Chondrocyte (in vitro differentiated cells): ENCODE results near the gene KIF26B. TPM values are rescaled to one million over a fixed set of nuclear protein-coding genes. Genes with fewer than 3 reads are reported as not detected.

Experiments
- DNase-seq: peaks from one replicate; pipeline ENCODE4 v3.0.0; 2021; ENCODE audit warnings: mixed read lengths, low spot score
- H3K27ac Mint-ChIP-seq: one replicate; pipeline ENCODE4 v1.8.0; 2021; ENCODE audit warnings: mild to moderate bottlenecking, moderate library complexity, mixed read lengths; ENCODE audit not compliant: unreplicated experiment
- H3K27me3 Mint-ChIP-seq: 2 replicates; pipeline ENCODE4 v1.8.0; 2021; ENCODE audit warnings: low read depth, mixed read lengths
- H3K36me3 Mint-ChIP-seq: 2 replicates; pipeline ENCODE4 v1.8.0; 2021; ENCODE audit warnings: low read depth, mixed read lengths
- H3K4me1 Mint-ChIP-seq: 2 replicates; pipeline ENCODE4 v1.8.0; 2021; ENCODE audit warnings: low read depth, mild to moderate bottlenecking, mixed read lengths
- H3K4me3 Mint-ChIP-seq: one replicate; pipeline ENCODE4 v1.8.0; 2021; ENCODE audit warnings: mild to moderate bottlenecking, moderate library complexity, mixed read lengths; ENCODE audit not compliant: unreplicated experiment
- H3K9me3 Mint-ChIP-seq: 2 replicates; pipeline ENCODE4 v1.8.0; 2021; ENCODE audit warnings: low read depth, mixed read lengths
- long read RNA-seq: library from polyadenylated mRNA; stranded (forward); transcript quantifications from one replicate; pipeline ENCODE4 v2.0.0, GENCODE V29; 2021
- total RNA-seq: library from RNA; stranded (reverse); gene quantifications from 3 replicates; pipeline ENCODE4 v1.2.1, GENCODE V29; 2021
- TF ChIP-seq, protein P1 (sequence below): fragments of 200-600 bp; sonication (generic); IDR thresholded peaks from 2 replicates; pipeline ENCODE4 v1.5.0; 2021; ENCODE audit warnings: antibody characterized with exemption, mild to moderate bottlenecking, moderate library complexity

The KIF26B gene
- 32.7 to 47.0 TPM (median 46.0 TPM) in 3 replicates for total RNA-seq
- long read RNA-seq, partial matches to known transcripts = 15 of 24 reads
- long read RNA-seq, other reads (novel, unspliced or antisense) = 9 of 24 reads

- Mint-ChIP-seq H3K4me3 (peak within 1 kb of the TSS; percentile 92), H3K36me3 (peaks cover 8% of the 10 kb centered on the region), H3K9me3 (no peaks in the 10 kb centered on the region), H3K4me1 (peaks cover 36% of the 10 kb centered on the region), H3K27me3 (no peaks in the 10 kb centered on the region), H3K27ac (peak within 1 kb of the TSS; percentile 92)
- TF ChIP-seq, protein P1, sequence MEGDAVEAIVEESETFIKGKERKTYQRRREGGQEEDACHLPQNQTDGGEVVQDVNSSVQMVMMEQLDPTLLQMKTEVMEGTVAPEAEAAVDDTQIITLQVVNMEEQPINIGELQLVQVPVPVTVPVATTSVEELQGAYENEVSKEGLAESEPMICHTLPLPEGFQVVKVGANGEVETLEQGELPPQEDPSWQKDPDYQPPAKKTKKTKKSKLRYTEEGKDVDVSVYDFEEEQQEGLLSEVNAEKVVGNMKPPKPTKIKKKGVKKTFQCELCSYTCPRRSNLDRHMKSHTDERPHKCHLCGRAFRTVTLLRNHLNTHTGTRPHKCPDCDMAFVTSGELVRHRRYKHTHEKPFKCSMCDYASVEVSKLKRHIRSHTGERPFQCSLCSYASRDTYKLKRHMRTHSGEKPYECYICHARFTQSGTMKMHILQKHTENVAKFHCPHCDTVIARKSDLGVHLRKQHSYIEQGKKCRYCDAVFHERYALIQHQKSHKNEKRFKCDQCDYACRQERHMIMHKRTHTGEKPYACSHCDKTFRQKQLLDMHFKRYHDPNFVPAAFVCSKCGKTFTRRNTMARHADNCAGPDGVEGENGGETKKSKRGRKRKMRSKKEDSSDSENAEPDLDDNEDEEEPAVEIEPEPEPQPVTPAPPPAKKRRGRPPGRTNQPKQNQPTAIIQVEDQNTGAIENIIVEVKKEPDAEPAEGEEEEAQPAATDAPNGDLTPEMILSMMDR = peak; percentile 53
- DNase-seq = peak; percentile 64
Observed at GRCh38 chr1:245154429-245155271, at the start of gene KIF26B. KIF26B (plus strand) TSS chr1:245154985; CDS start chr1:245155425, 440 bp downstream.

- Mint-ChIP-seq H3K9me3 (peaks cover 7% of the 10 kb centered on the region), H3K36me3 (peaks cover 4% of the 10 kb centered on the region), H3K4me1 (no peaks in the 10 kb centered on the region), H3K27me3 (no peaks in the 10 kb centered on the region), H3K27ac (no peak overlapping the region), H3K4me3 (no peak overlapping the region)
- TF ChIP-seq, protein P1 = no peak
- no peak for DNase-seq
Observed at GRCh38 chr1:245105042-245105441, 49.7 kb upstream of the KIF26B start.

GRCh38 chr1:245105815-245106410, 48.9 kb upstream of the KIF26B start:
- Mint-ChIP-seq H3K4me1 (no peaks in the 10 kb centered on the region), H3K4me3 (no peak overlapping the region), H3K27ac (no peak overlapping the region), H3K36me3 (peaks cover 4% of the 10 kb centered on the region), H3K27me3 (no peaks in the 10 kb centered on the region), H3K9me3 (peaks cover 7% of the 10 kb centered on the region)
- TF ChIP-seq, protein P1 = no peak
- DNase-seq = no peak

- Mint-ChIP-seq H3K4me1 (no peaks in the 10 kb centered on the region), H3K27ac (no peak overlapping the region), H3K9me3 (peaks cover 7% of the 10 kb centered on the region), H3K27me3 (no peaks in the 10 kb centered on the region), H3K4me3 (no peak overlapping the region), H3K36me3 (peaks cover 4% of the 10 kb centered on the region)
- TF ChIP-seq, protein P1 = no peak
- DNase-seq = no peak
Observed at GRCh38 chr1:245107776-245108114, 47.0 kb upstream of the KIF26B start.

DNA sequence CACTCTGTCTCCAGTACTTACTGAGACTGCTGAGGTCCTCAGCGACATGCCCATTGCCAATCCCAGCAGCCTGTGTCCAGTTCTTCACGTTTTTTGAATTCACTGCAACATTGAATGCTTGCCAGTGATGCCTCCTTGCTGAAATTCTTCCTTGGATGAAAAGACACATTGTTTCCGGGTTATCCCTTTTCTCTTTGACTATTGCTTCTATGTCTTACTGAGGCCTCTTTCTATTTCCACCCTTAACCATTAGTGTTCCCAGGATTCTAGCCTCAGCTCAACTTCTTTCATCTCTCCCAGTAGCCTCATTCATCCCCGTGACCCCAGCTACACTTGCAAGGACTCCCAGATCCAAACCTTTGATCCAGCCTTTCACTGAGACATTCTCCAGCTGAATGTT, 46.5 kb upstream of the KIF26B start:
- no peak overlapping the region for H3K4me3 Mint-ChIP-seq
- no peaks in the 10 kb centered on the region for H3K27me3 Mint-ChIP-seq
- TF ChIP-seq, protein P1 = no peak
- no peaks in the 10 kb centered on the region for H3K4me1 Mint-ChIP-seq
- DNase-seq = no peak
- H3K27ac Mint-ChIP-seq = no peak overlapping the region
- H3K36me3 Mint-ChIP-seq = peaks cover 4% of the 10 kb centered on the region
- H3K9me3 Mint-ChIP-seq = peaks cover 7% of the 10 kb centered on the region
